GM21825 (cell line): Measurements from ENCODE around the gene ATP6AP2.
"Not testable (repeated sequence)": the region's sequence is repeated elsewhere in the genome, so short reads cannot be mapped to it uniquely, and the experiment has no call there.

ENCODE experiments used
- ATAC-seq: cut with Tn5 transposase; IDR thresholded peaks from one replicate; pipeline ENCODE4 v1.9.1; 2021; ENCODE audit warnings: mild to moderate bottlenecking, moderate library complexity; ENCODE audit not compliant: unreplicated experiment

Gene ATP6AP2

DNA sequence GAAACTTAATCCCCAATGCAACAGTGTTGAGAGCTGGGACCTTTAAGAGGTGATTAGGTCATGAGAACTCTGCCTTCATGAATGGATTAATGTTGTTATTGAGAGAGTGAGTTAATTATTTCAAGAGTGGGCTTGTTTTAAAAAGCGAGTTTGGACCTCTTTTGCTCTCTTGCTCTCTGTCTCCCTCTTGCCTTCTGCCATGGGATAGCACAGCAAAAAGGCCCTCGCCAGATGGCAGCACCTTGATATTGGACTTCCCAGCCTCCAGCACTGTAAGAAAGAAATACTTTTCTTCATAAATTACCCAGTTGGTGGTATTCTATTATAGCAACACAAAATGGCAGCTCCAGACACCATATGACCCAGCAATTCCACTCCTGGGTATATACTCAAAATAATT, 7.0 kb upstream of the ATP6AP2 start:
- ATAC-seq = no peak

DNA sequence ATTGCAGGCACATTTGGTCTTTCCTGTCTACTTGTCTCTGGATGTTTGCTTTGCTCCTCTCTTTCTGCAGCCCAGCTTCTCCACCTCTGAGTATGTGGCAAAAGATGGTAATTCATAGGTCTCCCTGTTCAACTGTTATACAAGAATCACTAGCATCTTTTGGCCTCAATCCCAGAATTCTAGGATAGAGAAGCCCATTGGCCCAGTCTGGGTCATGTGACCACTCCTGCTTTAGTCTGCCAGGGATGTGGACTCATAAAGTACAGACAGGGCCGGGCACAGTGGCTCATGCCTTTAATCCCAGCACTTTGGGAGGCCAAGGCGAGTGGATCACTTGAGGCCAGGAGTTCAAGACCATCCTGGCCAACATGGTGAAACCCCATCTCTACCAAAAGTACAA, 5.4 kb upstream of the ATP6AP2 start:
- ATAC-seq = not testable (repeated sequence)

DNA sequence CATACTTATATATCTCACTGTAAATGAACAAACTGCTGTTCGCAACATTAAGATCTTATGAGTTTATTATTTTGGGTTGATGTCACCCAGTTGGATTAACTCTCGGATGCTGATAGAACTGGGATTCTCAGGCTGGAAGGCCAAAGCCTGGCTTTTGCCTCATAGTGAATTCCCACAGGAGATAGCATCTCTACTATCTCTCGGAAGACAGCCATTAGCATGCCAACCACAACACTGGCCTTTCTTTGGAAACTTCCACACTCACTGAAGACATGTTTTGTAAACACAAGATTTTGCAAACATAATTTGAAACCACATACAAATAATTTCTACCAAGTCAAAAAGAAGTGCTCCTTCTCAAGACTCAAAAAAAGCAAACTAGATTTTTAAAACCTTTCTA, 4.5 kb upstream of the ATP6AP2 start:
- ATAC-seq = no peak

DNA sequence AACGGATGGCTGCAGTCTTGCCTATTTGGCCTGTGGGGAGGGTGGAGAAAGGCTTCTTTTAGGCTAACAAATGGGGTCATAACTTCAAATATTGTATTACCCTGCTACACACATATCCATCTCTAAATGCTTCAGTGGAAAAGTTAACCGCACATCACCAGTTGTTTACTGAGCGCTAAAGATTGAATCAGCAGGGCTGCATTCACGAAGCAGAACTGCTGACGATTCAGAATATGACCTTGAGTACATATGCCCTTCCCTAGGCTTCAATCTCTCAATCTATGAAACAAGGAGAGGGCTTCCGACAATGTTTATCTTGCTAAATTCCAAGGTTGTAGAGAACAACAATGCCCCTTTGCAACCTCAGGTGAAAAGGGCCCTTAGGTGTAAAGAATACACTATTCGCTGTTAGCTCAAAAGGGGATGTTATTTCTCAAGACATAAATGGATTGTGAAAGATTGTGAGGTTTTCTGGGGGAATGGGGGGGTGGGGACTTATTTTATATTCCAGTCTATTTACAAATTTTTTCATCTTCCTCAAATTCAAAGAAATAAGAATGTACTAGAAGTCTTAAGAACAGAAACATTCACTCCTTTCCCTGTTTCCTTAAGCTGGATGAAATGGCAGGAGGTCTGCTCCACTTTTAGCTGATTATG, 2.6 kb upstream of the ATP6AP2 start:
- no peak for ATAC-seq

DNA sequence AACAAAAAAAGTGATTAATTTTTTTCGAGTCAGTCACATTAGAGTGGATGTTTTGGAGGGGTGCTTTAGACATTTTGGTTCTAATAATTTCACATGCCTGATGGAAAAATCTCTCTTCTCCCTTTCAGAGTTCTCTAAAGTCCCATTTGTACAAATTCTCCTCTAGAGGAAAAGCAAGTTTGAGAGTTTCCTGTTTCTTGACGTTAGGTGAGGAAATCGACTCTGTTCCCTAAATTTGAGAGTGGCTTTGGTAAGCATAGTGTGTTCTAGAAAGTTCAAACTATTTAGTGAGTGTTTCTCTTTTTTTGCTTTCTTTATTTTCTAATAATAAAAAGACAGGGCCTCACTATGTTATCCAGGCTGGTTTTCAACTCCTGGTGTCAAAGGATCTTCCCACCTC, 1.6 kb upstream of the ATP6AP2 start:
- ATAC-seq = no peak

DNA sequence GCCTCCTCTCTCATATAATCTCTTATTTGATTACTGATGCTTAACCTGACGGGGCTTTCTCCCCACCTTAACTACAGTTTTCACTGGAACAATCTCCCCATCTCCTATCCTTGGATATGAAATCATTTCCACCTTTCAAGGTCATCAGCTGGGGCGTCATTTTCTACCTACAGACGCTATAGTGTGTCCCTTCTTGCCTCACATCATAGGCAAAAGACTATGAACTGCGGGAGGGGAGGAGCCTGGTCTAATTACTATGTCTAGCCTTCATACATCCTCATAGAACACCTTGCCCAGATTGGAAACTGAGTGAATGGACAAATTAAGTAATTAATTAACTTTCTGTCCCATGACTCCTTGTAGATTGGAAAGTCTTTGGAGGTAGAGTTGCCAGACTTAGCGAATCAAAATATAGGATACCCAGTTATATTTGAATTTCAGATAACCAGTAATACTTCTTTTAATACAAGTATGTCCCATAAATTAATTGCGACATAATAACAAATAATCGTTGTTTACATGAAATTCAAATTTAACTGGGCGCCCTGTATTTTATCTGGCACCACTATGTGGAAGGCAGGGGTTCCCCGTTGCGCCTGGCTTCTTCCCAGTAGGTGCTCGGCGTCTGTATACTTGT, 752 bp upstream of the ATP6AP2 start:
- peak; percentile 38 for ATAC-seq

DNA sequence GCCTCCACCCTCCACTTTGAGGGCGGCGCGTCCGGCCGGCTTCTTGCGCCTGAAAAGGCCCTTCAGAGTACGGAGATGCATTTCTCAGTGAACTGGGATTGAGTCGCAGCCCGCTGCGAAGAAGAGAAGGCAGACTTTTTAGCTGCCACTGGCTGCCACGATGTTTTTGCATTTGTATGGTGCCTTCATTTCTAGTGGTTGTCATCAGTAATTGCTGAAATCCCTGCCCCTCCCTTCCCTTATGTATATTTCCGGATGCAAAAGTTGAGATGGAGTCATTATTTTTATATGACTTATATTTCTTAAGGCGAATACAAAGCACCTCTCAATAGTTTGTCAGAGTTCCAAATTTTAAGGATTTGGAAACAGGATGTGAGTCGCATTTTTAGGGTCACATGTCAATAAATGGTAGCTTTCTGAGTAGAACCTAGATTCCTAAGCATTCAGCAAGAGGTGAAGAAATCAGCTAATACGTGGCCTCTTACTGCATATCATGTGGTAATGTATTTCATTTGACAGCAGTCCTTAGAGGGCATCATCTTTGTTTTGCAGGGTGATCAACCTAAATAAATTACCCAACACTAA, 658 bp downstream of the ATP6AP2 start:
- ATAC-seq = no peak

DNA sequence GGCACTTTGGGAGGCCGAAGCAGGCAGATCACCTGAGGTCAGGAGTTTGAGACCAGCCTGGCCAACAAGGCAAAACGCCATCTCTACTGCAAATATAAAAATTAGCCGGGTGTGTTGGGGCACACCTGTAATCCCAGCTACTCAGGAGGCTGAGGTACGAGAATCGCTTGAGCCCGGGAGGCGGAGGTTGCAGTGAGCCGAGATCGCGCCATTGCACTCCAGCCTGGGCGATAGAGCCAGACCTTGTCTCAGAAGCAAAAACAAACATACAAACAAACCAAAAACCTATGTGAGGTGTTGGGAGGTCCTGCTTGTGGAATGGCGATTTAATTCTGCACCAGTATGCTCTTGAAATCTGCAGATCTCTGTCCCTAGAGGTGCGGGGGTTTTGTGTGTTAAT, 1.4 kb downstream of the ATP6AP2 start:
- ATAC-seq = not testable (repeated sequence)

DNA sequence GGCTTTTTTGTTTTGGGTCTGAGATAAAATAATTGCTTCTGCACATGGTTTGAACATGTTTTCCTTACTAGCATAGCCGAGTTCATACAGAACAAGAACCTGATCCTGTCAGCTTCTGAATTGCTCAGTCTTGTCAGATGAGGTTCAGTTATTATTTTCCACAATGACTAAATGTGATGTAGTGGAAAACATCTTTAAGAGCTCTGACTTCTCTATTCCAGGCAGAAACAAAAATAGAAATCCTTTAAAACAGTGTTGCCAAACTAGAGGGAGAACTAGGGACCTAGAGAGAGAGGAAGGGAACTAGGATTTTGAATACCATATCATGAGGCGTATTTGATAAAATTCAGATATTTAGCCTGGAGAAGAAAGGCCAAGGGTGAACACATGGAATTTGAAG, 2.0 kb downstream of the ATP6AP2 start:
- no peak for ATAC-seq

DNA sequence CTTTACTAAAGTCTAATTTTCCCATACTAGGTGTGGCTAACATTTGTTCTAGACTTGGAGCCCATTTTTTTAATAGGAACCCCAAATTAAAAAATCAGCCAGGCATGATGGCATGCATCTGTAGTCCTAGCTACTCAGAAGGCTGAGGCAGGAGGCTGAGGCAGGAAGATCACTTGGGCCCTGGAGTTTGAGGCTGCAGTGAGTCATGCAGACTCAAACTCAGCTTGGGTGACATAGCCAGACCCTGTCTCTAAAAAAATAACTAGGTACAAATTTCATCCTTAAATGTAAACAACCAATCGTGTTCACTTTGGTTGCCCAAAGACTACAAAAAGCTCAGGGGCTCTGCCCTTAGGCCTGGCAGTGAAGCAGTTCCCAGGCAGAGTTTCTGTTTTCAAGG, 6.9 kb downstream of the ATP6AP2 start:
- not testable (repeated sequence) for ATAC-seq

DNA sequence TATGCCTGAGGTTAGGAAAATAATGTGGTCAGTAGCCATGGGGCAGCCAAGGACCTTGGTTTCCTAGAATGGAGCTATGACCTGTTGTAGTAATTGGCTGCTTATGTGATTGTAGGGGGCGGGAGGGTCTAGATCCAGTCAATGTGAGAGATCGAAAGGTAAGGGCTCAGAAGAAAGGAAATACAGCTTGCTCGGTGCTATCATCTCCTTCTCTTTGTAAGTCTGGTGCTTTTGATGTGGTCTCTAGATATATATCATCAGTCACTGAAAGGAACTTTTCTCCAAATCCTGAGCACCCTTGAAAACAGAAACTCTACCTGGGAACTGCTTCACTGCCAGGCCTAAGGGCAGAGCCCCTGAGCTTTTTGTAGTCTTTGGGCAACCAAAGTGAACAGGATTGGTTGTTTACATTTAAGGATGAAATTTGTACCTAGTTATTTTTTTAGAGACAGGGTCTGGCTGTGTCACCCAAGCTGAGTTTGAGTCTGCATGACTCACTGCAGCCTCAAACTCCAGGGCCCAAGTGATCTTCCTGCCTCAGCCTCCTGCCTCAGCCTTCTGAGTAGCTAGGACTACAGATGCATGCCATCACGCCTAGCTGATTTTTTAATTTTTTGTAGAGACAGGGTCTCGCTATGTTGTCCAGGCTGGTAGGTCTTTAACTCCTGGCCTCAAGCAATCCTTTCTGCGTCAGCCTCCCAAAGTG, 9.0 kb downstream of the ATP6AP2 start:
- ATAC-seq = not testable (repeated sequence)

DNA sequence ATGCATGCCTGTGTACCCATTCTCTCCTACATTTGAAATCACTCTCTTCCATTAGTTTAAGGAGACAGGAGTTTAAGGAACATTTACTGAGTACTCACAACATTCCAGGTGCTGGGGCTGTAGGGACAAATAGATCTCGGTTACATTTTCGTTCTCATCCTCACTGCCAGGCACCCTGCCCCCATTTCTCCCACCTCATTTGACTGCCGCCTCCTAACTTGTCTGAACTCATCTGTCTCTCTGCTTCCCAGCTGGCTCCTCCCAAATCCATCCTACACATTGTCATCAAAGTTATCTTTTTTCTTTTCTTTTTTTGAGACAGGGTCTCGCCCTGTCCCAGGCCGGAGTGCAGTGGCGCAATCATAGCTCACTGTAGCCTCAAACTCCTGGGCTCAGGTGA, 22.7 kb downstream of the ATP6AP2 start:
- ATAC-seq = no peak

DNA sequence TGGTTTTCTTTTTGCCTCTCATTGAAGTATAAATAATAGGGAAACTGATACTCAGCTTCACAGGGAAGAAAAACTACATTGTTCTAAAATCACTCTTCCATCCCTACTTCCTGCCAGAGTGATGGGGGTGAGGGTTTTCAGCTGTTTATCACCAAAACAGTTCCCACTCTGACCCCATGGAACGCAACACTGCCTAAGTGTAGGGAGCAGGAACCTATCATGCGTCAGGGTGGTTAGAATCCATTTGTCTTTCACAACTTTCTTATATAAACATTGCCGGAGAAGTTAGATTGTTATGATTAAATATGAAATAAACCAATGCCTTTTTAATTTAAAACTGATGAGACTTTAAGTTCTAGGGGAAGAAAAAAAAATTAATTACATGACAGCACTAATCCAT, 26.6 kb downstream of the ATP6AP2 start:
- no peak for ATAC-seq

DNA sequence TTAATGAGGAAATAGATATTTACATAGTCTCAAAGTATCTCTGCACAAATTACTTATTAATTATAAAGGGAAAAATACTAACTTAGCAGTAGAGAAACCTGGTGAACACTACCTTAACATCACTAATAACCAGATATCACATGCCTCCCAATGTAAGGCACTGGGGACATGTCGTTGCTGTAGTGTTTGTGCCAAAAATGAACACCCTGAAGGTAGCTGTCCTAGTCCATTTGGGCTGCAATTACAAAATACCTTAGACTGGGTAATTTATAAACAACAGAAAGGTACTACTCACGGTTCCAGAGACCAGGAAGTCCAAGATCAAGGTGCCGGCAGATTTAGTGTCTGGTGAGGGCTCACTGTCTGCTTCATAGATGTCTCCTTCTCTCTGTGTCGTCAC, 31.7 kb downstream of the ATP6AP2 start:
- no peak for ATAC-seq

DNA sequence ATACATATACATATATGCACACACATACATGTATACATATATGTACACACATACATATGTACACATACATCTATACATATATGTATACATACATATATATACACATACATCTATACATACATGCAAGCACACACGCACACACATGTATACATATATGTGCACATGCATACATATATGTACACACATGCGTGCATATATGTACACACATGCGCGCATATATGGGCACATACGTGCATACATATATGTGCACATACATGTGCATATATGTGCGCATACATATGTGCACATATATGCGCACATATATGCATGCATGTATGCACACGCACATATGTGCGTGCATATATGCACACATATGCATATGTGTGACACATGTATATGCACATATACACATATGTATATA, 35.2 kb downstream of the ATP6AP2 start:
- no peak for ATAC-seq

DNA sequence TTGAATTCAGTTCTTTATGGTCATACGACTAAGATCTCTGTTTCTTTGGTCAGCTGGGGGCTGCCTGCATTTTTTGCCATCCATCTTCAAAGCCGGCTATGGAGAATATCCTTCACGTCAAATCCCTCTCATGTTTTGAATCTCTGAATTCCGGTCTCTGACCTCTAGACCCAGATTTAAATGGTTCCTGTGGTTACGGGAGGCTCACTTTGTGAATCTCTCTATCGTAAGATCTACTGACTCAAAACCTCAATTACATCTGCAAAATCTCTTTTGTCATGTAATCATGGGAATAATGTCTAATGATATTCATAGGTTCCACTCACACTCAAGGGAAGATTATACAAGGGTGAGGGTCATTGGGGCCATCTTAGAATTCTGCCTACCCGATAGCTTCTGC, 36.8 kb downstream of the ATP6AP2 start:
- ATAC-seq = no peak

DNA sequence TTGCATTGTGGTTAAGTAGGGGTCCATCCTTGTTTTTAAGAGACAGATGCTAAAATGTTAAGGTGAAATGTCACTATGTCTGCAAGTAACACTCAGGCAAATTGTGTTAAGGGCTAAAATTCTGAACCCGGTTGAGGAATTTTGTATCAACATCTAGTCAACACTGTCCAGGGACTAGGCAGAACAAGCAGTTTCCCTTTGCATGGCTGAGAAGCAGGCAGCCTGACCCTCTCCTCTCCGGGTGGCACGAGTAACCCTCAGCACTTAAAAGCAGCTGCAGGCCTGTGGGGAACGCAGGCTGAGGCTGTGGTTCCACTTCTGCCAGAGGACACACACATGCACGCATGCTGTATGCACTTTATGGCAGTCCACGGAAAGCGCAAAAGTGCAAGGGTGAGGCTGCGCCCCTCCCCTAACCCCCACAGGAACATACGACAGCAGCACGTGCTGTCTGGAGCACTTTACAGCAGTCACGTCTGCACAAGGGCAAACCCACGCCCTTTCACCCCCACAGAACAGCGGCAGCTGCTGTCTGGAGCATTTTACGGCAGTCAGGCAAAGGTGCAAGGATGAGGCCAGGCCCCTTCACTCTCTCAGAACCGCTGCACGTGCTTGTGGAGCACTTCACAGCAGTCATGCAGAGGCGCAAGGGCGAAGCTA, 41.8 kb downstream of the ATP6AP2 start:
- ATAC-seq = no peak

DNA sequence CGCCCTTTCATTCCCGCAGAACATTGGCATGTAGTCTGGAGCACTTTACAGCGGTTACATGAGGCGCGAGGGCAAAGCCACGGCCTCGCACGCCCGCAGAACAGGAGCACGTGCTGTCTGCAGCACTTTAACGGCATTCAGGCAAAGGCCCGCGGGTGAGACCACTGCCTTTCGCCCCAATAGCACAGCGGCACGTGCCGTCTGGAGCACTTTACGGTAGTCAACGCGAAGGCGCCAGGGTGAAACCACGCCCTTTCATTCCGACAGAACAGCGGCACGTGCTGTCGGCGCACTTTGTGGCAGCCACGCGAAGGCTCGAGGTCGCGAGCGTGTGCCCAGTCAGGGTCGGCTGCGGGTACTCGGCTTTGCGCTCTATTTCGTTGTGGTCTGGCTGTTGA, 42.4 kb downstream of the ATP6AP2 start, which contains the start of gene MPC1L:
Gene MPC1L (plus strand): TSS at position 290 of the 398 bp plus-strand sequence. CDS start 138 bp downstream, outside the sequence.
- no peak for ATAC-seq

DNA sequence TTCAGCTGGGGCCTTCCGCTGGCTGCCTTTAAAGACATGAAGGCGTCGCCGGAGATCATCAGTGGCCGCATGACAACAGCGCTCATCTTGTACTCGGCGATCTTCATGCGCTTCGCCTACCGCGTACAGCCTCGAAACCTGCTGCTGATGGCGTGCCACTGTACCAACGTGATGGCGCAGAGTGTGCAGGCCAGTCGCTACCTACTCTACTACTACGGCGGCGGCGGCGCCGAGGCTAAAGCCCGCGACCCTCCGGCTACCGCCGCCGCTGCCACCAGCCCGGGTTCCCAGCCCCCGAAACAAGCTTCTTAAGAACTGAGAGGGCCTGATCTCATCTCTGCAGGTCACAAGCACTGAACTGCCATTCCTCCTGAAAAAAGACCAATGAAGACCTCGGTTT, 42.9 kb downstream of the ATP6AP2 start:
- ATAC-seq = no peak

DNA sequence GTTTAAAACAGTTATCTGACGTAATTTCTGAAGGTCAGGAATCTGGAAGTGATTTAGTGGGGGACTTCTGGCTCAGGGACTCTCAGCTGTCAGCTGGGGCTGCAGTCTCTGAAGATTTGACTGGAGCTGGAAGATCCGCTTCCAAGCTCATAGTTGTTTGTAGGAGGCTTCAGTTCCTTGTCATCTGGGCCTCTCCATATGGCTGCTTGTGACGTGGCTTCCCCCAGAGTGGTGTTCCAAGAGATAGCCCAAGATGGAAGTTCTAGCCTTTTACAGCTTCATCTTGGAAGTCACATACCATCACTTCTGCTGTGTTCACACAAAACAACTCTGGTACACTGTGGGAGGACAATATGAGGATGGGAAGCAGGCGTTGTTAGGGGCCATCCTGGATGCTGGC, 44.5 kb downstream of the ATP6AP2 start:
- ATAC-seq = no peak

DNA sequence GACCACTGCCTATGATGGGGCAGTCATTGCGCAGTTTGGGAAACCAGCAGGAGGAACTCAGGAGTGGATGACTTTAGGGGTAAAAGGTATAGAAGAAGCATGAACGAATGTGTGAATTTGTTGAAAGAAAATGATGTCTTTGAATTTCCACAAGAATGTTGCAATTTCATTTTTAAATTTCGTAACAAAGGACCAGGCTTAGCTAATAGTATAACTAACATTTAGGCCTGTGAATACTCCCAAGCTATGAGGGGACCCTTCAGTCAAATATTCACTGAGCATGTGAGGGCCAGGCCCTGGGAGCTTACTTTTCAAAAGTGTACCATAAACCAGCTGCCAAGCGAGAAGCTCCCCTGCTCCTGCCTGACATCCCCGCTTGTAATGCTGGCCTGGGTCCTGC, 47.7 kb downstream of the ATP6AP2 start:
- no peak for ATAC-seq
